ENCODE data around the gene UGT1A10.
"Not testable (repeated sequence)": the region's sequence is repeated elsewhere in the genome, so short reads cannot be mapped to it uniquely, and the experiment has no call there.

Gene UGT1A10

GRCh38 chr2:233691443-233692433 is 55.5 kb downstream of the UGT1A10 start:
- H3K9me3 ChIP-seq (ENCODE audit: control insufficient read depth, low read length) = no peaks in the 10 kb centered on the region

DNA sequence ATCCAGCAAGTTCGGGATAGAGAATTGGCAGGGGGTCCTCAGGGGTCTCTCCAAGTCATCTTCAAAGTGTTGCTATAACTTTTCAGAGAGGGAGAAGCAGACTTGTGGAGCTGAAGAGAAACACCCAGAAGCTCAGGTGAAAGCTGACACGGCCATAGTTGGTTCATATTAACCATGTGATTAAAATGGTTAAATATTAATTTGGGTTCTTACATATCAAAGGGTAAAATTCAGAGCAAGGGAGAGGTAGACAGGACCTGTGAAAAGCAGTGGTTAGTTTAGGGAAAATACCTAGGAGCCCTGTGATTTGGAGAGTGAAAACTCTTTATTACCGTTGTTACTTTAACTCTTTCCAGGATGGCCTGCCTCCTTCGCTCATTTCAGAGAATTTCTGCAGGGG is 56.4 kb downstream of the UGT1A10 start, which contains the start of gene UGT1A6:
Gene UGT1A6 (plus strand): TSS at position 243 of the 400 bp plus-strand sequence. CDS start 115 bp downstream, at position 358.
- no peak within 1 kb of the TSS for H3K27ac ChIP-seq (ENCODE audit: low read depth, low read length, severe bottlenecking)
- no peaks in the 10 kb centered on the region for H3K9me3 ChIP-seq (ENCODE audit: control insufficient read depth, low read length)
- no peaks in the 10 kb centered on the region for H3K36me3 ChIP-seq (ENCODE audit: control insufficient read depth, insufficient read depth, low read length)
- WGBS, 2 experiments (ENCODE audit: insufficient coverage in 2 of 2) = 93 to 94% methylated on average over 2 to 3 of the region's 4 CpGs
- H3K4me3 ChIP-seq (ENCODE audit: extremely low read depth, insufficient read depth, low read length, poor library complexity, severe bottlenecking) = no peak within 1 kb of the TSS
- H3K4me1 ChIP-seq (ENCODE audit: control insufficient read depth, insufficient read depth, low read length, poor library complexity, severe bottlenecking) = no peaks in the 10 kb centered on the region

More at GRCh38 chr2:233691443-233692433, 55.5 kb downstream of the UGT1A10 start:
- WGBS, 2 experiments (ENCODE audit: insufficient coverage in 2 of 2) = 88% methylated on average over 4 to 6 of the region's 11 CpGs
- H3K36me3 ChIP-seq (ENCODE audit: control insufficient read depth, insufficient read depth, low read length) = no peaks in the 10 kb centered on the region
- H3K4me1 ChIP-seq (ENCODE audit: control insufficient read depth, insufficient read depth, low read length, poor library complexity, severe bottlenecking) = no peaks in the 10 kb centered on the region
- H3K4me3 ChIP-seq (ENCODE audit: extremely low read depth, insufficient read depth, low read length, poor library complexity, severe bottlenecking) = no peak overlapping the region
- no peak overlapping the region for H3K27ac ChIP-seq (ENCODE audit: low read depth, low read length, severe bottlenecking)

DNA sequence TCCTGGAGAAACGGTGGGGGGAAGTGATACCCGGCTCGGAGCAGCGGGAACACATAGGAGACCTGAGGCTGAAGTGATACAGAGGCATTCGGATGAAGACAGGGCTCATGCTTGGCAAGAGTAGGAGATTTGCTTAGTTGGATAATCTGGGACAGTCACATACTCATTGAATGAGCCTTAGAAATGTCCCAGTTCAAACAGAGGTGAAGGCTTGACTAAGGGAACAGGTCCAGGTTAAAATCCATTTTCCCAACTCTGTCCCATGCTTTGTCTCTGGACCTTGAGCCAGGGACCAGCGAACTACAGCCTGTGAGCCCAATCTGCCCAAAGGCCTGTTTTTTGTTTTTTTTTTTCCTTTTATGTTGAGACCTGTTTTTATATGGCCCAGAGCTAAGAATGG is 57.7 kb downstream of the UGT1A10 start:
- Histone ChIP-seq H3K4me3 (ENCODE audit: extremely low read depth, insufficient read depth, low read length, poor library complexity, severe bottlenecking) (no peak overlapping the region), H3K9me3 (ENCODE audit: control insufficient read depth, low read length) (no peaks in the 10 kb centered on the region), H3K36me3 (ENCODE audit: control insufficient read depth, insufficient read depth, low read length) (no peaks in the 10 kb centered on the region), H3K27ac (ENCODE audit: low read depth, low read length, severe bottlenecking) (no peak overlapping the region), H3K4me1 (ENCODE audit: control insufficient read depth, insufficient read depth, low read length, poor library complexity, severe bottlenecking) (no peaks in the 10 kb centered on the region)
- WGBS, 2 experiments (ENCODE audit: insufficient coverage in 2 of 2) = 91 to 100% methylated on average over 5 of the region's 6 CpGs

DNA sequence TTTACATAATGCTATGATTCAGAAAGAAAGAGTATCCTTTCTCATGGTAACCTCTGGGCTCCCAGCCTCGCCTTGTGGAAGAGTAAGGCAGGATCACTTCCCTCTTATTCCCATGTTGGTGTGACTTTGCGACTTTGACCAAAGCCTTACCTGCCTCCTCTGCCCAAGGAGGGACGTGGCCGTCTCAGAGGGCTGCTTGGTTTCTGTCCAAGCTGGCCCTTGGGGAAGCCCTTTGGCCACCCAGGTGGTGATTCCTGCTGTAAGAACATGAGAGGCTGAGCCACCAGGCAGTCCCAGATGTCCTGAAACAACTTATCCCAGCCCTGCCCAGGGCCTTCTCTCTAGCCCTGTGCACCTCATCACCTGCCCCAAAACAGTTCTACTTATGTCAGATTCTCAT is 62.5 kb downstream of the UGT1A10 start:
- WGBS, 2 experiments (ENCODE audit: insufficient coverage in 2 of 2) = 68 to 86% methylated on average over 1 to 4 of the region's 4 CpGs
- Histone ChIP-seq H3K27ac (ENCODE audit: low read depth, low read length, severe bottlenecking) (no peak overlapping the region), H3K4me3 (ENCODE audit: extremely low read depth, insufficient read depth, low read length, poor library complexity, severe bottlenecking) (no peak overlapping the region), H3K36me3 (ENCODE audit: control insufficient read depth, insufficient read depth, low read length) (no peaks in the 10 kb centered on the region), H3K9me3 (ENCODE audit: control insufficient read depth, low read length) (no peaks in the 10 kb centered on the region), H3K4me1 (ENCODE audit: control insufficient read depth, insufficient read depth, low read length, poor library complexity, severe bottlenecking) (peaks cover 4% of the 10 kb centered on the region)

DNA sequence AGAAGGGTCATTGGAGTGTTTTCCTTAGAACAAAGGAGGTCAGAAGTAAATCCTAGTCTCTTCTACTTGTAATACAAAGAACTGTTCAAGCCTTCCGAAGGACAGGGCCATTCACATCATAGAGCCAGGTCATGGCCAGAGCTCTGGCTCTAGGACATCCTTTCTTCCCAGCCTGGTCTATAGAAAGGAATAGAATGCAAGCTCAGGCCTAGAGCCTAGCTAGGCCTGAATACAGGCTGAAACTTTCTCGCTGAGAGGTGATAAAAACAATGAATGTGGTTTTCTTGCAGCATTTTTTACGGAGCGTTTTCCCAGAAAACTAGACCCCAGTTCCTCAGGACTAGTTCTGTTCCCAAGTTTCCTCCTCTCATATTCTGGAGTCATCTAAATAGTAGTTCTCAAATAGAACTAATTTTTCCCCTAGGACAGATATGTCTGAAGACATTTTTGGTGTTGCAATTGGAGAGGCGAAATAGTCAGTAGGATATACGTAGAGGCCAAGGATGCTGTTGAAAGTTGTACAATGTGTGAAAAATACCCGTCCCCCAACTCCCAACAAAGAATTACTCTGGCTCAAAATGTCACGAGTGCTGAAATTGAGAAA is 63.3 kb downstream of the UGT1A10 start:
- no peaks in the 10 kb centered on the region for H3K9me3 ChIP-seq (ENCODE audit: control insufficient read depth, low read length)
- peak overlapping the region; percentile 83 for H3K27ac ChIP-seq (ENCODE audit: low read depth, low read length, severe bottlenecking)
- 83 to 100% methylated on average over 2 to 3 of the region's 8 CpGs for whole genome bisulfite sequencing, 2 experiments (ENCODE audit: insufficient coverage in 2 of 2)

GRCh38 chr2:233700028-233700635 is 63.9 kb downstream of the UGT1A10 start:
- WGBS, 2 experiments (ENCODE audit: insufficient coverage in 2 of 2) = 100% methylated on average over 1 of the region's 1 CpG; no CpG with 5 or more reads in 1 of the 2 experiments
- Histone ChIP-seq H3K27ac (ENCODE audit: low read depth, low read length, severe bottlenecking) (peak overlapping the region; percentile 83), H3K4me1 (ENCODE audit: control insufficient read depth, insufficient read depth, low read length, poor library complexity, severe bottlenecking) (peaks cover 4% of the 10 kb centered on the region), H3K36me3 (ENCODE audit: control insufficient read depth, insufficient read depth, low read length) (no peaks in the 10 kb centered on the region), H3K4me3 (ENCODE audit: extremely low read depth, insufficient read depth, low read length, poor library complexity, severe bottlenecking) (no peak overlapping the region), H3K9me3 (ENCODE audit: control insufficient read depth, low read length) (no peaks in the 10 kb centered on the region)

More for the DNA sequence above, 63.3 kb downstream of the UGT1A10 start:
- Histone ChIP-seq H3K4me3 (ENCODE audit: extremely low read depth, insufficient read depth, low read length, poor library complexity, severe bottlenecking) (no peak overlapping the region), H3K36me3 (ENCODE audit: control insufficient read depth, insufficient read depth, low read length) (no peaks in the 10 kb centered on the region), H3K4me1 (ENCODE audit: control insufficient read depth, insufficient read depth, low read length, poor library complexity, severe bottlenecking) (peaks cover 4% of the 10 kb centered on the region)

- not testable (repeated sequence) for H3K4me1 ChIP-seq (ENCODE audit: control insufficient read depth, insufficient read depth, low read length, poor library complexity, severe bottlenecking); H3K9me3 ChIP-seq (ENCODE audit: control insufficient read depth, low read length); H3K36me3 ChIP-seq (ENCODE audit: control insufficient read depth, insufficient read depth, low read length); H3K27ac ChIP-seq (ENCODE audit: low read depth, low read length, severe bottlenecking); H3K4me3 ChIP-seq (ENCODE audit: extremely low read depth, insufficient read depth, low read length, poor library complexity, severe bottlenecking)
- no CpG with 5 or more reads among the region's 5 CpGs for WGBS, 2 experiments (ENCODE audit: insufficient coverage in 2 of 2)
Measured at GRCh38 chr2:233700842-233701241, 64.6 kb downstream of the UGT1A10 start.

DNA sequence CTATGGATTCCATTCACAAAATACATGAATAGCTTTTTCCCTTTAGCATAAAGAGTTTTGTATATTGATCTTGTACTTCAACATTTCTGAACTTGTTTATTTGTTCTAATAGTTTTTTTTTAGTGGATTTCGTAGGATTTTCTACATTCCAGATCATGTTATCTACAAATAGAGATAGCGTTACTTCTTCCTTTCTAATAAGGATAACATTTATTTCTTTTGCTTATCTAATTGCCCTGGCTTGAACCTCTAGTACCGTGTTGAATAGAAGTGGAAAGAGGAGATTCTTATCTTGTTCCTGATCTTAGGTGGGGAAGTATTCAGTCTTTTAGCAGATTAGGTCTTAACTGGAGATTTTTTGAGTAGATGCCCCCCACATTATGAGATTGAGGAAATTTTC is 66.0 kb downstream of the UGT1A10 start:
- 86% methylated on average over 1 of the region's 3 CpGs; no CpG with 5 or more reads in 1 of the 2 experiments for WGBS, 2 experiments (ENCODE audit: insufficient coverage in 2 of 2)

DNA sequence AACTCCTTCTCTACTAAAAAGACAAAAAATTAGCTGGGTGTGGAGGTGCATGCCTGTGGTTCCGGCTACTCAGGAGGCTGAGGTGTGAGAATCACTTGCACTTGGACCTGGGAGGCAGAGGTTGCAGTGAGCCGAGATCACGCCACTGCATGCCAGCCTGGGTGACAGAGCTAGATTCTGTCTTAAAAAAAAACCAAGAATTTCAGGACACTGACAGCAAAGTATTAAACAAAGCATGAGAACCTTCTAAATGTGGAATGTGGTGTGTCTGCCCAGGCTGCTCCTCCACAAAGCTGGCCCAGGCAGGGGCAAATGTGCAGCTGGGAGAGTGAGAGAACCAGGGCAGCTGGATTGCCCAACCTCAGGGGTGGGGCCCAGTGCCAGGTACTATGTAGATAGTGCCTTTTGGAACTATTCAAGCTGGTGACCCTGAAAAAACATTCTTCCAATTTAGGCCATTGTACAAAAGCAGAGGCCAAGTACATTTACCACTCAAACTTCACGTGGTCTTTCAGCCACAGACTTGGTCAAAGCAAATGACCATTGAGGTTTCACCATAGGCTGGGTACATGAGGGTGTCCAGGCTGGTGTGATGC is 69.8 kb downstream of the UGT1A10 start:
- H3K36me3 ChIP-seq (ENCODE audit: control insufficient read depth, insufficient read depth, low read length) = no peaks in the 10 kb centered on the region
- peaks cover 4% of the 10 kb centered on the region for H3K4me1 ChIP-seq (ENCODE audit: control insufficient read depth, insufficient read depth, low read length, poor library complexity, severe bottlenecking)
- no peak overlapping the region for H3K27ac ChIP-seq (ENCODE audit: low read depth, low read length, severe bottlenecking)
- WGBS, 2 experiments (ENCODE audit: insufficient coverage in 2 of 2) = 64 to 75% methylated on average over 4 of the region's 4 CpGs
- no peaks in the 10 kb centered on the region for H3K9me3 ChIP-seq (ENCODE audit: control insufficient read depth, low read length)
- no peak overlapping the region for H3K4me3 ChIP-seq (ENCODE audit: extremely low read depth, insufficient read depth, low read length, poor library complexity, severe bottlenecking)

More for the DNA sequence above, 66.0 kb downstream of the UGT1A10 start:
- H3K9me3 ChIP-seq (ENCODE audit: control insufficient read depth, low read length) = no peaks in the 10 kb centered on the region
- H3K4me1 ChIP-seq (ENCODE audit: control insufficient read depth, insufficient read depth, low read length, poor library complexity, severe bottlenecking) = peaks cover 4% of the 10 kb centered on the region
- H3K27ac ChIP-seq (ENCODE audit: low read depth, low read length, severe bottlenecking) = no peak overlapping the region
- no peak overlapping the region for H3K4me3 ChIP-seq (ENCODE audit: extremely low read depth, insufficient read depth, low read length, poor library complexity, severe bottlenecking)
- no peaks in the 10 kb centered on the region for H3K36me3 ChIP-seq (ENCODE audit: control insufficient read depth, insufficient read depth, low read length)

DNA sequence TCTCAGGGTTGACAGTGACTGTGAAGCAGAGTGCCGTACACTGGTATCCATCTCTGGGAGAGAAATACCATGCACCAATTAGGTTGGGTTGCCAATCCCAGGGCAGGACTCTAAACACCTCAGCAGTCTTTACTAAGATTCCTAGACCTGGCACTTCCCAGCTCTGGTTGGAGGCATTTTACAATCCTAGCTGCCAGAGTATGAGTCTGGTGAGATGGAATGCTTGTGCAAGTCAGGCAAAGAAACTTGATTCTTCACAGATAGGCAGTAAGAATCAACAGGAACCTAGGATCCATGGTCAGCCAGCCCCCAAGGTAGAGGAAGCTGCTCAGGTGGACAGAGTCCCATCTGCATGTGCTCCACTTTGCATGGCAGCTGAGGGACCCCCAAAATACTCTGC is 70.5 kb downstream of the UGT1A10 start:
- no peak overlapping the region for H3K27ac ChIP-seq (ENCODE audit: low read depth, low read length, severe bottlenecking)
- no peaks in the 10 kb centered on the region for H3K36me3 ChIP-seq (ENCODE audit: control insufficient read depth, insufficient read depth, low read length)
- WGBS, 2 experiments (ENCODE audit: insufficient coverage in 2 of 2) = 20 to 50% methylated on average over 1 of the region's 1 CpG
- no peaks in the 10 kb centered on the region for H3K9me3 ChIP-seq (ENCODE audit: control insufficient read depth, low read length)
- peaks cover 7% of the 10 kb centered on the region for H3K4me1 ChIP-seq (ENCODE audit: control insufficient read depth, insufficient read depth, low read length, poor library complexity, severe bottlenecking)
- H3K4me3 ChIP-seq (ENCODE audit: extremely low read depth, insufficient read depth, low read length, poor library complexity, severe bottlenecking) = no peak overlapping the region
